ENCODE data around the gene LANCL2.
"Not testable (repeated sequence)": the region's sequence is repeated elsewhere in the genome, so short reads cannot be mapped to it uniquely, and the experiment has no call there.

The LANCL2 gene

DNA sequence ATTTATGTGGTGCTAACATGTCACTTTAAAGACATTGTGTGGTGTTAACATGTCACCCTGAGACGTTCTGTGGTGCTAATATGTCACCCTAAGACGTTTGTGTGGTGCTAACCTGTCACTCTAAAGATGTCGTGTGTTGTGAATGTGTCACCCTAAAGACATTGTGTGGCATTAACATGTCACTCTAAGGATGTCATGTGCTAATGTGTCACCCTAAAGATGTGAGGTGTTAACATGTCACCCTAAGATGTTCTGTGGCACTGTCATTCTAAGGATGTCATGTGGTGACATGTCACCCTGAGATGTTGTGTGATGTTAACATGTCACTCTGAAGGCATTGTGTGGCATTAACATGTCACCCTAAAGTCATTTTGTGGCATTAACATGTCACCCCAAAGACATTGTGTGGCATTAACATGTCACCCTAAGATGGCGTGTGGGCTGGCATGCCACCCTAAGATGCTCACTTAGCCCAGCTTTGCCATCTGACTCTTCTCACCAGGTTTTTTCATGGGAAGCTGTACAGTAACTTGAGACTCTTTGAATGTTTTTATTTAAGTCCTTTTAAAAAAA lies 45.6 kb downstream of the LANCL2 start:
- no peak for DNase-seq
- no peak overlapping the region for H3K4me3 Mint-ChIP-seq
- H3K27ac Mint-ChIP-seq, result no peak overlapping the region
- H3K9me3 Mint-ChIP-seq, result no peaks in the 10 kb centered on the region
- H3K4me1 Mint-ChIP-seq, result peaks cover 2% of the 10 kb centered on the region
- ATAC-seq, result no peak
- H3K36me3 Mint-ChIP-seq (ENCODE audit: low read depth), result peaks cover 8% of the 10 kb centered on the region
- no peaks in the 10 kb centered on the region for H3K27me3 Mint-ChIP-seq

DNA sequence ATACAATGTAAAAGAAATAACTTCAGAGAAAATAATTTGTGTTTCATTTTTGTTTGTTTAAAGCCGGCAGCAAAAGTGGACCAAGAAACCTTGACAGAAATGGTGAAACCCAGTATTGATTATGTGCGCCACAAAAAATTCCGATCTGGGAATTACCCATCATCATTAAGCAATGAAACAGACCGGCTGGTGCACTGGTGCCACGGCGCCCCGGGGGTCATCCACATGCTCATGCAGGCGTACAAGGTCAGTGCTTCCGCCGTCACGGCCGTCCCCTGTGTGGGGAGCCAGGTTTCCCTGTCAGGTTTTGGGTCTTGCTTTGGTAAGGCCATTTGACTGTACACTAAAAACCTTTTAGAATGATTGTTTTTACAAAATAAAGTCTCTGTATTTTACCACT lies 46.7 kb downstream of the LANCL2 start:
- DNase-seq (no peak), ATAC-seq (no peak)
- Mint-ChIP-seq H3K4me3 (no peak overlapping the region), H3K4me1 (peaks cover 2% of the 10 kb centered on the region), H3K9me3 (no peaks in the 10 kb centered on the region), H3K27me3 (no peaks in the 10 kb centered on the region), H3K27ac (no peak overlapping the region), H3K36me3 (ENCODE audit: low read depth) (peaks cover 6% of the 10 kb centered on the region)

DNA sequence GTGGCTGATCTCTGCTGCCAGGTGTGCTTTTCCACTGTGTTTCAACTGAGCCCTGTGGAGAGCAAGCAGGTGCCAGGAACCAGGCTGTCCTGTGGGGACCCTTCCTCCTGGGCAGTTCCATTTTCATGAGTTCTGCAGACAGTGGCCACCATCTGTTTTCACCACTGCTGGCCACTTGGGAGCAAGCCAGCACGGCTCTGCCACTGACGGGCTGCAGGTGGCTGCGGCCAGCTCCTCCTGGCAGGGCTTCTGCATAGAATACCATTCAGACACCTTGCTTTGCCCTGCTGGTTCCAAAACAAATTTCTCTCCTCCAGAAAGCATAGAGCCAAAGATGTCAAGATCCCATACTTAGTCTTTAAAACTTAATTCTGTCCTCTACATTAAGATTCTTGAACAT lies 48.3 kb downstream of the LANCL2 start:
- no peaks in the 10 kb centered on the region for H3K9me3 Mint-ChIP-seq
- no peak overlapping the region for H3K4me3 Mint-ChIP-seq
- no peak for ATAC-seq

GRCh38 chr7:55415173-55415778 lies 50.1 kb downstream of the LANCL2 start:
- Mint-ChIP-seq H3K9me3 (no peaks in the 10 kb centered on the region), H3K27ac (no peak overlapping the region), H3K27me3 (no peaks in the 10 kb centered on the region), H3K36me3 (ENCODE audit: low read depth) (peaks cover 9% of the 10 kb centered on the region), H3K4me3 (no peak overlapping the region), H3K4me1 (peaks cover 2% of the 10 kb centered on the region)
- ATAC-seq (peak; percentile 97), DNase-seq (peak; percentile 82)

More for the DNA sequence above, 48.3 kb downstream of the LANCL2 start:
- Mint-ChIP-seq H3K27ac (no peak overlapping the region), H3K4me1 (peaks cover 2% of the 10 kb centered on the region), H3K36me3 (ENCODE audit: low read depth) (peaks cover 6% of the 10 kb centered on the region), H3K27me3 (no peaks in the 10 kb centered on the region)
- no peak for DNase-seq

GRCh38 chr7:55417456-55417855 lies 52.3 kb downstream of the LANCL2 start:
- H3K9me3 Mint-ChIP-seq; H3K36me3 Mint-ChIP-seq (ENCODE audit: low read depth); DNase-seq; H3K27me3 Mint-ChIP-seq; H3K4me1 Mint-ChIP-seq; H3K27ac Mint-ChIP-seq; ATAC-seq; H3K4me3 Mint-ChIP-seq: not testable (repeated sequence)

GRCh38 chr7:55420530-55420929 lies 55.4 kb downstream of the LANCL2 start:
- Mint-ChIP-seq H3K27ac (no peak overlapping the region), H3K9me3 (no peaks in the 10 kb centered on the region), H3K27me3 (no peaks in the 10 kb centered on the region), H3K4me3 (no peak overlapping the region), H3K4me1 (no peaks in the 10 kb centered on the region), H3K36me3 (ENCODE audit: low read depth) (peaks cover 5% of the 10 kb centered on the region)
- ATAC-seq, result no peak
- no peak for DNase-seq

DNA sequence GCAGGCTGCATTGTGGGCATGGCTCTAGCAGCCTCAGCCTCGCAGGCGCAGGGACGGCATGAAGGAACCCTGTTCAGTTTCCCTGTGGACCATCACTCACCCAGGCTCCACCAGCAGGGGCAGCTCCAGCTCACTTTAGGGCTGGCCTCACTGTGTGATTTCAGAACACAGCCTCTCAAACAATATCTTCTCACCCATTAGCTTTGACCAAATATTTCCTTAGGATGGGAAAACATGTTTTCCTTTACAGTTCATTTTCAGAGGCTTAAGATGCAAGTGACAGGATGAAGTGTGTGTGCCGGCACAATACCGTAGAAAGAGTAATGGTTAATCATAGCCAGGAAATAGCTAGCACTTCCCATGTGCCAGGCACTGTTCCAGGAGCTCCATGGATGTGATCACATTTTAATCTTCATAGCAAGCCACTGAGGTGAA lies 58.2 kb downstream of the LANCL2 start:
- Mint-ChIP-seq H3K27ac (no peak overlapping the region), H3K27me3 (no peaks in the 10 kb centered on the region), H3K36me3 (ENCODE audit: low read depth) (peaks cover 12% of the 10 kb centered on the region), H3K9me3 (no peaks in the 10 kb centered on the region), H3K4me1 (peaks cover 18% of the 10 kb centered on the region), H3K4me3 (no peak overlapping the region)
- DNase-seq (no peak), ATAC-seq (no peak)

DNA sequence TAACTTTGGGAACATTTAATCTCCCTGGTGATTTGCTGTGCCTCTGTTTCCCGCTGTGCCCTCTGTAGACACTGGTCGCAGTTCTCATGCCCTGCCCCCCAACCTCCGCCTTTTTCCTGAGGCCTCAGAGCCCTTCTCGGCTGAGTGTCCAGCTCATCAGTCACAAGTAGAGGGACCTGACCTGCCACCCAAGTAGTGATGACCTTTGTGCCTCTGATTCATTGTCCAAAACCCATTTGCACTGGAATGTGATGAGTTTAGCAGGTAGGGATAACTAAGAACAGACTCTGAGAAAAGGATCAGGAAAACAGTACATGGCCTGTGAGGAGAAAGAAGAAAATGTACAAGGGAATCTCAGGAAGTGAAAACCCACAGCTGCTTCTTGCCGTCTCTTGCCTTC lies 58.8 kb downstream of the LANCL2 start:
- ATAC-seq (no peak), DNase-seq (no peak)
- H3K27me3 Mint-ChIP-seq, result no peaks in the 10 kb centered on the region
- H3K9me3 Mint-ChIP-seq, result no peaks in the 10 kb centered on the region
- H3K4me3 Mint-ChIP-seq, result no peak overlapping the region
- H3K36me3 Mint-ChIP-seq (ENCODE audit: low read depth), result peaks cover 12% of the 10 kb centered on the region
- no peak overlapping the region for H3K27ac Mint-ChIP-seq
- peaks cover 20% of the 10 kb centered on the region for H3K4me1 Mint-ChIP-seq

GRCh38 chr7:55425141-55425752 lies 60.1 kb downstream of the LANCL2 start:
- no peak overlapping the region for H3K4me3 Mint-ChIP-seq
- H3K36me3 Mint-ChIP-seq (ENCODE audit: low read depth), result peaks cover 10% of the 10 kb centered on the region
- no peaks in the 10 kb centered on the region for H3K27me3 Mint-ChIP-seq
- H3K27ac Mint-ChIP-seq, result no peak overlapping the region
- no peak for DNase-seq
- peaks cover 20% of the 10 kb centered on the region for H3K4me1 Mint-ChIP-seq
- no peak for ATAC-seq
- no peaks in the 10 kb centered on the region for H3K9me3 Mint-ChIP-seq

GRCh38 chr7:55426676-55427075 lies 61.5 kb downstream of the LANCL2 start:
- Mint-ChIP-seq H3K9me3 (no peaks in the 10 kb centered on the region), H3K27ac (peak overlapping the region; percentile 44)
- DNase-seq, result no peak

GRCh38 chr7:55427342-55427741 lies 62.2 kb downstream of the LANCL2 start:
- H3K4me3 Mint-ChIP-seq, result peak overlapping the region; percentile 47
- peaks cover 10% of the 10 kb centered on the region for H3K36me3 Mint-ChIP-seq (ENCODE audit: low read depth)
- ATAC-seq (peak; percentile 53), DNase-seq (no peak)
- H3K4me1 Mint-ChIP-seq, result peaks cover 20% of the 10 kb centered on the region
- H3K27ac Mint-ChIP-seq, result peak overlapping the region; percentile 78
- H3K27me3 Mint-ChIP-seq, result no peaks in the 10 kb centered on the region
- H3K9me3 Mint-ChIP-seq, result no peaks in the 10 kb centered on the region

More at GRCh38 chr7:55426676-55427075, 61.5 kb downstream of the LANCL2 start:
- H3K27me3 Mint-ChIP-seq, result no peaks in the 10 kb centered on the region
- no peak overlapping the region for H3K4me3 Mint-ChIP-seq
- peaks cover 20% of the 10 kb centered on the region for H3K4me1 Mint-ChIP-seq
- no peak for ATAC-seq
- H3K36me3 Mint-ChIP-seq (ENCODE audit: low read depth), result peaks cover 10% of the 10 kb centered on the region

- H3K9me3 Mint-ChIP-seq, result no peaks in the 10 kb centered on the region
- DNase-seq (no peak), ATAC-seq (no peak)
- H3K27ac Mint-ChIP-seq, result peak overlapping the region; percentile 78
- H3K27me3 Mint-ChIP-seq, result no peaks in the 10 kb centered on the region
- peak overlapping the region; percentile 47 for H3K4me3 Mint-ChIP-seq
- peaks cover 24% of the 10 kb centered on the region for H3K4me1 Mint-ChIP-seq
- H3K36me3 Mint-ChIP-seq (ENCODE audit: low read depth), result peaks cover 10% of the 10 kb centered on the region
These were observed 62.7 kb downstream of the LANCL2 start for GRCh38 chr7:55427800-55428199.

- no peaks in the 10 kb centered on the region for H3K9me3 Mint-ChIP-seq
- ATAC-seq (no peak), DNase-seq (no peak)
- H3K36me3 Mint-ChIP-seq (ENCODE audit: low read depth), result peaks cover 10% of the 10 kb centered on the region
- no peak overlapping the region for H3K27ac Mint-ChIP-seq
- H3K27me3 Mint-ChIP-seq, result no peaks in the 10 kb centered on the region
- peaks cover 30% of the 10 kb centered on the region for H3K4me1 Mint-ChIP-seq
- no peak overlapping the region for H3K4me3 Mint-ChIP-seq
These were observed 64.8 kb downstream of the LANCL2 start for GRCh38 chr7:55429835-55430499.

DNA sequence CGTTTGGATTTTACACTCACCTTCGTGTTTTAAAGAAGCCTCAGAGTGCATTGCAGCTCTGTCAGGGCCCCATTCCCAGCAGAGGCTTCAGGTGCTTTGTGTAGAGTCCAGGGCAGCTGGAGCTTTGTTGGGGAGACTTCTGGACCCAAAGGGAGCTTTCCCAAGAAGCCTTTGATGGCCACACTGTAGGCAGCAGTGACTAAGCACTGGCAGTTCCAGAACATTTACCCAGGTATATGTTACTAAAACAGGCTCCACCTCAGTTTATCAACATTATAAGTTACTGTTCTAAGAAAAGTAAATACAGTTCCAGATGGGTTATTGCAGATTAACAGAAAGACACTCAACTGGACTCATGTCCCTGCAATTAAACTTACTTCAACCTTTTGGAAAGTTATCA lies 66.8 kb downstream of the LANCL2 start:
- no peaks in the 10 kb centered on the region for H3K9me3 Mint-ChIP-seq
- H3K4me1 Mint-ChIP-seq, result peaks cover 30% of the 10 kb centered on the region
- no peak overlapping the region for H3K27ac Mint-ChIP-seq
- H3K27me3 Mint-ChIP-seq, result no peaks in the 10 kb centered on the region
- no peak for ATAC-seq
- no peak overlapping the region for H3K4me3 Mint-ChIP-seq
- no peaks in the 10 kb centered on the region for H3K36me3 Mint-ChIP-seq (ENCODE audit: low read depth)
- DNase-seq, result no peak

- Mint-ChIP-seq H3K4me3 (no peak overlapping the region), H3K27me3 (no peaks in the 10 kb centered on the region), H3K27ac (no peak overlapping the region), H3K9me3 (no peaks in the 10 kb centered on the region), H3K36me3 (ENCODE audit: low read depth) (no peaks in the 10 kb centered on the region), H3K4me1 (peaks cover 26% of the 10 kb centered on the region)
- ATAC-seq (no peak), DNase-seq (no peak)
These were observed 67.4 kb downstream of the LANCL2 start for GRCh38 chr7:55432506-55432905.
